ENCODE measurements around the gene ZNF277.

DNA sequence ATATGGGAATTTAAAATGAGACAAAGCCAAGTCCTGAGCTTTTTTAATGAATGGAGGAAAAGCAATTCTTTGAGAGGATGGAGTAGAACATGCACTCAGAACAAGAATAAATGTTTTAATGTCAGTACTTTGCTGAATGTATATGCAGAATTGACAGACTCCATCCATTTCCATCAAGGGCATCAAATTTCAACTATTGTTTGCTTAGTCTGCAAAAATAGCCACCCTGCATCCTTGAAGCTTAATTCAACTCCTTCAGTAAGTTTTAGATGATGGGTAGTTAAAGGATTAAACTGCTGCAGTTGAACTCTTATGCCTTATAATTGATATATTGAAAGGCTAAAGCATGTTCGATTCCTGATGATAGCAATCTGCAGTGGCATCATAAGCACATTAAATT is 144.1 kb downstream of the ZNF277 start:
- TF ChIP-seq, protein P1, sequence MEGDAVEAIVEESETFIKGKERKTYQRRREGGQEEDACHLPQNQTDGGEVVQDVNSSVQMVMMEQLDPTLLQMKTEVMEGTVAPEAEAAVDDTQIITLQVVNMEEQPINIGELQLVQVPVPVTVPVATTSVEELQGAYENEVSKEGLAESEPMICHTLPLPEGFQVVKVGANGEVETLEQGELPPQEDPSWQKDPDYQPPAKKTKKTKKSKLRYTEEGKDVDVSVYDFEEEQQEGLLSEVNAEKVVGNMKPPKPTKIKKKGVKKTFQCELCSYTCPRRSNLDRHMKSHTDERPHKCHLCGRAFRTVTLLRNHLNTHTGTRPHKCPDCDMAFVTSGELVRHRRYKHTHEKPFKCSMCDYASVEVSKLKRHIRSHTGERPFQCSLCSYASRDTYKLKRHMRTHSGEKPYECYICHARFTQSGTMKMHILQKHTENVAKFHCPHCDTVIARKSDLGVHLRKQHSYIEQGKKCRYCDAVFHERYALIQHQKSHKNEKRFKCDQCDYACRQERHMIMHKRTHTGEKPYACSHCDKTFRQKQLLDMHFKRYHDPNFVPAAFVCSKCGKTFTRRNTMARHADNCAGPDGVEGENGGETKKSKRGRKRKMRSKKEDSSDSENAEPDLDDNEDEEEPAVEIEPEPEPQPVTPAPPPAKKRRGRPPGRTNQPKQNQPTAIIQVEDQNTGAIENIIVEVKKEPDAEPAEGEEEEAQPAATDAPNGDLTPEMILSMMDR (IDR thresholded peaks at IDR 0.05) = no peak
- TF ChIP-seq POLR2A (IDR thresholded peaks at IDR 0.05) = no peak
